Hippocampal formation (tissue), 2 donors: ENCODE data around the gene USP26.
"Not testable (repeated sequence)": the region's sequence is repeated elsewhere in the genome, so short reads cannot be mapped to it uniquely, and the experiment has no call there.

Experiments used
- DNase-seq, 2 donors: peaks; one replicate each; lab custom pipeline; 2025; lab: John Stamatoyannopoulos, UW

The USP26 gene

GRCh38 chrX:133018229-133018628, 78.7 kb downstream of the USP26 start:
- DNase-seq: no peak

- DNase-seq: no peak
Measured at GRCh38 chrX:133007458-133007857, 89.5 kb downstream of the USP26 start.

GRCh38 chrX:133005616-133006015, 91.3 kb downstream of the USP26 start:
- DNase-seq: no peak

- DNase-seq: no peak
Measured at GRCh38 chrX:133005042-133005441, 91.9 kb downstream of the USP26 start.

- no peak for DNase-seq
Measured at GRCh38 chrX:132999209-132999608, 97.7 kb downstream of the USP26 start.

GRCh38 chrX:132990835-132991234, 106.1 kb downstream of the USP26 start:
- DNase-seq: no peak

- no peak for DNase-seq
Measured at GRCh38 chrX:132986556-132986955, 110.4 kb downstream of the USP26 start.

DNA sequence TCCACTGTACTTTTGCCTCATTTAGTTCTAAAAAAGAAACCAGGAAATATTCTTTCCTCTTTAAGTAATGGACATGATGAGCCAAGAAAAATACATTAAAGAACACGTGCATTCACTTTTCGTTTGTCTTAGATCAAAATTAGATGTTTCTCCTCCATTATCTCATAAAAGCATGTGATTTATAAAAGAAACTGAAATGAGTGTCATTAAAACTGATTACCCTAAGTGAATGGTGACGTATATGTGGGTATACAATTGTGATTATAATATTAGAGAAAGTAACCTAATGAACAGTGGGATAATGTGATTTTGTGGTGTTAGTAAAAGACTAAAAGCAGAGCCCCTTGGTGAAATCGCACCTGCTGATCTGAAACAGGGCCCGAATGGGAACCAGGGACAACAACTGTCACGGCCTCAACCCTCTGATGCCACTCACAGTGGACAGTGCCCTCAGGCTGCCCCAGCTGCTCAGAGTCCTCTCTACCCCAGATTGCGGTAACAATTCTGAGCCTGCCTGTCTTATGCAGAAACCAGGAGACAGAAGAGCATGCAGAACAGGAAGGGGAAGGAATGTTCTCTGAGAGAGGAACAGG, 112.8 kb downstream of the USP26 start:
- no peak for DNase-seq

- no peak for DNase-seq
Measured at GRCh38 chrX:132983496-132983895, 113.4 kb downstream of the USP26 start.

GRCh38 chrX:132980035-132980434, 116.9 kb downstream of the USP26 start:
- DNase-seq: not testable (repeated sequence)
